ENCODE measurements around the gene IRGQ. TPM values are rescaled to one million over a fixed set of nuclear protein-coding genes. Genes with fewer than 3 reads are reported as not detected.
A peak's percentile ranks its signal among the peaks of the same experiment; 100 is the strongest.

IRGQ gene
- total RNA-seq, 4 donors from 2014 or later, result 18.0 to 33.5 (median 23.5) TPM

- Histone ChIP-seq H3K9me3 (no peaks in the 10 kb centered on the region), H3K4me3 (replicated peaks in 1 of 3) (no peak overlapping the region), H3K27ac (no peak overlapping the region), H3K36me3 (peaks cover 25 to 26% of the 10 kb centered on the region in 2 donors), H3K4me1 (peaks cover 0 to 15% of the 10 kb centered on the region in 2 donors), H3K27me3 (no peaks in the 10 kb centered on the region)
- TF ChIP-seq CTCF (IDR thresholded peaks at IDR 0.05), result no peak
- no peak for TF ChIP-seq POLR2A (IDR thresholded peaks at IDR 0.05)
- intact Hi-C loops (cut with DNase I), result loop anchor here (5.0 to 10.0 kb wide), 3 partner anchors 33 to 113 kb away; partner anchors contain the start of genes IRGQ and ZNF576
- no peak for DNase-seq
These were observed 57.0 kb downstream of the IRGQ start for GRCh38 chr19:43538922-43539321.

- Histone ChIP-seq H3K4me3 (replicated peaks in 1 of 3) (no peak overlapping the region), H3K27me3 (no peaks in the 10 kb centered on the region), H3K36me3 (peaks cover 4 to 6% of the 10 kb centered on the region in 2 donors), H3K4me1 (peaks cover 7 to 23% of the 10 kb centered on the region in 2 donors), H3K27ac (peak overlapping the region in 2 of 3 donors; percentile 29 to 92), H3K9me3 (no peaks in the 10 kb centered on the region)
- intact Hi-C loops (cut with DNase I), result loop anchor here (5.0 to 10.0 kb wide), 3 partner anchors 37 to 117 kb away; partner anchors contain the start of genes IRGQ and ZNF576
- no peak for TF ChIP-seq POLR2A (IDR thresholded peaks at IDR 0.05)
- TF ChIP-seq CTCF (IDR thresholded peaks at IDR 0.05), result peak in 5 of 6 experiments; percentile 23 to 64 (median 61)
- WGBS, 2 donors, result 52 to 57% methylated on average over 33 to 55 of the region's 62 CpGs
- DNase-seq, result peak; percentile 75
These were observed 60.8 kb downstream of the IRGQ start for GRCh38 chr19:43534816-43535761.

Other genes with a start within 250 kb of the IRGQ start
- 1 to 10 TPM in 1 of 4 donors, under 1 TPM in 2, not detected in 1; 0.29 to 1.9 (median 0.59) TPM for gene CD177, start 242.4 kb downstream of the IRGQ start, total RNA-seq
- gene TEX101, start 181.2 kb downstream of the IRGQ start, total RNA-seq, result under 1 TPM in 1 of 4 donors, not detected in 3; 0.81 TPM
- gene LYPD3, start 130.5 kb downstream of the IRGQ start, total RNA-seq, result under 1 TPM in 1 of 4 donors, not detected in 3; 0.78 TPM
- gene PHLDB3, start 91.4 kb downstream of the IRGQ start, total RNA-seq, result 10 to 100 TPM in 1 of 4 donors, 1 to 10 TPM in 3; 4.4 to 19.6 (median 7.4) TPM
- gene ETHE1, start 68.9 kb downstream of the IRGQ start, total RNA-seq, result 10 to 100 TPM; 22.4 to 61.9 (median 32.5) TPM
- gene ZNF575, start 62.9 kb downstream of the IRGQ start, total RNA-seq, result 1 to 10 TPM in 1 of 4 donors, not detected in 3; 1.4 TPM
- gene XRCC1, start 20.6 kb downstream of the IRGQ start, total RNA-seq, result 10 to 100 TPM; 29.6 to 38.8 (median 31.3) TPM
- gene PINLYP, start 20.3 kb downstream of the IRGQ start, total RNA-seq, result 10 to 100 TPM; 11.8 to 19.3 (median 13.2) TPM
- gene ZNF576, start 461 bp upstream of the IRGQ start, total RNA-seq, result 10 to 100 TPM; 15.7 to 23.5 (median 17.9) TPM
- 1 to 10 TPM in 1 of 4 donors, under 1 TPM in 2, not detected in 1; 0.27 to 1.5 (median 0.59) TPM for gene SRRM5, start 16.0 kb upstream of the IRGQ start, total RNA-seq
- 10 to 100 TPM; 28.9 to 61.5 (median 33.5) TPM for gene ZNF428, start 23.5 kb upstream of the IRGQ start, total RNA-seq
- gene CADM4, start 43.7 kb upstream of the IRGQ start, total RNA-seq, result 10 to 100 TPM in 1 of 4 donors, 1 to 10 TPM in 3; 2.3 to 11.9 (median 3.4) TPM
- 10 to 100 TPM in 1 of 4 donors, 1 to 10 TPM in 3; 2.4 to 21.1 (median 4.5) TPM for gene PLAUR, start 74.0 kb upstream of the IRGQ start, total RNA-seq
- gene IRGC, start 119.9 kb upstream of the IRGQ start, total RNA-seq, result 1 to 10 TPM in 1 of 4 donors, not detected in 3; 1.1 TPM
- 10 to 100 TPM; 15.5 to 34.4 (median 18.8) TPM for gene SMG9, start 158.8 kb upstream of the IRGQ start, total RNA-seq
- 1 to 10 TPM in 2 of 4 donors, under 1 TPM in 2; 0.29 to 1.7 (median 1.0) TPM for gene KCNN4, start 184.8 kb upstream of the IRGQ start, total RNA-seq
- 1 to 10 TPM; 1.6 to 7.6 (median 2.5) TPM for gene LYPD5, start 206.3 kb upstream of the IRGQ start, total RNA-seq
- 10 to 100 TPM in 3 of 4 donors, 1 to 10 TPM in 1; 9.9 to 29.1 (median 18.9) TPM for gene ZNF283, start 231.2 kb upstream of the IRGQ start, total RNA-seq